RKO (cell line): ENCODE measurements around the gene PSMC4.

Experiments
- DNase-seq: peaks from one replicate; pipeline ENCODE4 v3.0.0-alpha.2; 2016; ENCODE audit warnings: low spot score

Gene PSMC4

DNA sequence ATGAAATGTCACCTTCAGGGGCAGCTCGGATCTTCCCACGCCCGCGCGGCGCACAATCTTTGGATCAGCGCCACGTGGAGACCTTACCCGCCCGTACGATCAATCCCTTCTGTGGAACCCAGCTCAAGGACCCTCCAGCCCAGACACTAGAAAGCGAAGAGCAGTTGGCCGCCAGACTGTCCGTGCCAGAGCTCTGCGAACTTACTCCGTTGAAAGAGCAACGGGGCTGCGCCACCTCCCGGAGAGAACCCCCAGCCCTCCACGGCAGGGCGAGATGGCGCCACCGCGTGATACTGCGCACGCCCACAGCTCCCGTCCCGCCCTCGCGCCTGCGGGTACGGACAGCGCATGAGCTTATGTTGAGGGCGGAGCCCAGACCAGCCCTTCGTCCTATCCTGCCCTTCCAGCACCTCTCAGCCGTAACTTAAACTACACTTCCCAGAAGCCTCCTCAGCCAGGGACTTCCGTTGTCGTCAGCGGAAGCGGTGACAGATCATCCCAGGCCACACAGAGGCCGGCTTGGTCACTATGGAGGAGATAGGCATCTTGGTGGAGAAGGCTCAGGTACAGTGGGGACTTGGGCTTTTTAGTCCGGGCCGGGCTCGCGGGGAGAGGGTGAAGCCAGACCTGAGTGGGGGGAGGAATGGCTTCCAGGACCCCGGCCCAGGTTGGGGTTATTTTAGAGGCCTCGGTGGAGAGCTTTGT, at the start of gene PSMC4:
TSS of gene PSMC4 (plus strand) at position 491 of the 705 bp plus-strand sequence. CDS start at position 529, 38 bp downstream.
- peak; percentile 99 for DNase-seq

DNA sequence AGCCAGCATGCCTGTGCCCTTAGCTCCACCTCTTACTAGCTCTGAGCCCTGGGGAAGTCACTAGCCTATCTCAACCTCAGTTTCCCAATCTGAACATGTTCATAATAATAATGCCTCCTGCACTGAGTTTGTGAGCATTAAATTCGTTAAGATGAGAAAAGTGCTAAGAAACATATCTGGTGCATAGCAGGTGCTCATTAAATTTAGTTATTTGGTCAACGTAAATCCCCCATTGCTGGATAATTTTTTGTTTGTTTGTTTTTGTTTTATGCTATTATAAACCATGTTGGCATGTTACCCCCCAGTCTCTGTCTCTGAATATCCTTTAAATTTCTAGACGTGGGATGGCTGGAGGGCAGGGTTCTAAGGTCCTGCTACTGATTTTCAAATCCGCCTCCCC, 47.1 kb upstream of the PSMC4 start:
- DNase-seq: no peak

- no peak for DNase-seq
Measured at GRCh38 chr19:39924389-39924788, 46.6 kb upstream of the PSMC4 start.

DNA sequence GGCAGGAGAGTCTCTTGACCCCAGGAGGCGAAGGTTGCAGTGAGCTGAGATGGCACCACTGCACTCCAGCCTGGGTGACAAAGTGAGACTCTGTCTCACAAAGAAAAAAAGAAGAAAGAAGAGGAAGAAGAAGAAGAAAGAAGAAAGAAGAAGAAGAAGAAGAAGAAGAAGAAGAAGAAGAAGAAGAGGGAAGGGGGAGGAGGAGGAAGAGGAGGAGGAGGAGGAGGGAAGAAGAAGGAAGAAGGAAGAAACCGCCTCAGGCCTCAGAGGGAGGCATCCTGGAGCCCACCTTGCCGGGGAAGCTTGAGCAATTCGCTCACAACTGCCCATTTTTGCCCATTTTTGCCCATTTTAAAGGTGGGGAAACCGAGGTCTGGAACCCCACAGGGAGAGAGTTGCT, 46.0 kb upstream of the PSMC4 start:
- no peak for DNase-seq

DNA sequence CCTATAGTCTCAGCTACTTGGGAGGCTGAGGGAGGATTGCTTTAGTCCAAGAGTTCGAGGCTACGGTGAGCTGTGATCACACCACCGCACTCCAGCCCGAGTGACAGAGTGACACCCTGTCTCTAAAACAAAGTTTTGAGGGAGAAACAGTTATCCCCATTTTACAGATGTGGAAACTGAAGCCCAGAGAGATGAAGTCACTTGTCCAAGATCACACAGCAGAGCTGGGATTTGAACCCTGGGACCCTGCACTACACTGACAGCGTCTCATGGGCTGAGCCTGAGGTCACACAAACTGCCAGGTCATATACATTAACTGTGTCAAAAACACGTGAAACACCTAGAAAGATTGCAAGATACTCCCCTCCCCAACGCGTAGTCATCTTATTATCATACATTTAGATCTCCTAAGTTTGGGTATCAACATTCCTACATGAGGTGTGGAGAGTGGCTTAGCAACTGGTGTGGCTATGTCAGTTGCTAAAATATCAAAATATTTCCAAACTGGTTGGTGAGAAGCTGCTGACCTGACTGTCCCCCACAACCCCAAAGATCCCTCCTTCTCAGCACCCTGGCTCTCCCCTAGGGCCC, 44.7 kb upstream of the PSMC4 start:
- no peak for DNase-seq

DNA sequence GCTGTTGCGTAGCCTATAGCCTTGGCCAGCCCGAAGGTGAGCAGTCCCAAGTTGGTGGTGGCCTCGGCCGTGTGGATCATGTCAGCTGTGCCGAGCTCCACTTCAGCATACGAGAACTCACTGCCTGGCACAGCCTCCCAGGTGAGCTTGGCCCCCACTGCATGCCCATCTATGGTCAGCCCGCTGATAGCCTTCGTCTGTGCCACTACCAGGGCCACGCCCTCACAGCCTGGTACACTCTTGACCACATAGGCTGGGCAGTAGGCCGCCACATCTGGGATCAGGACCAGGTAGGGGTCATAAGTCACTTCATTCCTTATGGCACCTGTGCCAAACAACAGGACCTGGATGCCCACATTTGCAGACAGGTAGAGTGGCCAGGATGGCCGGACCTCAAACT, 43.9 kb upstream of the PSMC4 start:
- no peak for DNase-seq

DNA sequence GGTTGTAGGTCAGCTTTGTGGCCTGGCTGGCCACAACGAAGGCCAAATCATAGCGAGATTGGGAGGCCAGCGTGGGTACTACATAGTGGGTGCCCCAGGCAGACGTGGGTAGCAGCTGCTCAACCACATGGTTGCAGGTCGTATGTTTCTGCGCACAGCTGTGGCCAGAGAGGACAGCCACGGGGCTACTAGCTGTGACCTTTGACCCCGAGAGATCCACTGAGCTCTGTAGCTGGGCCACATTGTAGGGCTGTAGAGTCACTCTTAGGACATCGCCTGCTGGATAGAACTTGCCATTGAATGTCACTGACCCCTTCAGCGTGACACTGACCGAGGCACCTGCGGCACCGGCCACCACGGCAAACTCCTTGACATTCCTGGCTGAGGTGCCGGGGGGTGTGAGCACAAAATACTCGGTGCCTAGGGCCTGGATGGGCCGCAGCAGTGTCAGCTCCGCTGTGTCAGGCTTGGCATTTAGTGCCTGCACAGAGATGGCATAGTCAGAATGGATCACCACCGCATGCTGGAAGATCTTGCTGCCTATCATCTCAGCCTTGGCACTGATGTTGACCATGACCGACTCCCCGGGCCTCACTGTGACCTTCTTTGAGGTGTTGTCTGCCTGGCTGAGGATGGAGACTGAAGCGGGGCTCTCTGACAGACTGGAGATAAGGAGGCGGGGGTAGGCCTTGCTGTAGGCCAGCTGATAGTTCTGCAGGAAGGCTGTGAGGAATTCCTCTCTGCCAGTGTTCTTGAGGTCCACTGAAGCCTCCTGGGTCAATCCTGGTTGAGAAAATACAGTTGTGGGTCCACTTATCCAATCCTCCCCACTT, 43.2 kb upstream of the PSMC4 start:
- no peak for DNase-seq

DNA sequence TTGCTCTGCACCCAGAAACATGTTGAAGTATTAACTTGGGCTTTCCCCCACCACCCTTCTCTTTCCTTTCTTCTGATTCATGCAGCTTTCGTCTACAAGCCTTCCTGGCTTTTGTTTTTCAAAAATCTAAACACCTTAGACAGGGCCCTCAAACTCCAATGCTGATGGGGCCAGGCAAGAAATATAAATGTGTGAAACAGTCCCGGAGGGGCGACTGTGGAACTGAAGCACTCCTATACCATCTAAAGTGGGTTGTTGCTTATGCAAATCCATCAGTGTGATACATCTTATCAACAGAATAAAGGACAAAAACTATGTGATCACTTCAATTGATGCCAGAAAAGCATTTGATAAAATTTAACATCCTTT, 42.6 kb upstream of the PSMC4 start:
- no peak for DNase-seq

GRCh38 chr19:39929750-39930149, 41.2 kb upstream of the PSMC4 start:
- DNase-seq: no peak

GRCh38 chr19:39934584-39935363, 36.2 kb upstream of the PSMC4 start, which contains the start of gene FCGBP:
Gene FCGBP (minus strand): TSS chr19:39934634.
- no peak for DNase-seq

- DNase-seq: no peak
Measured at GRCh38 chr19:39935364-39935661, 35.7 kb upstream of the PSMC4 start.

GRCh38 chr19:39936020-39936419, 34.9 kb upstream of the PSMC4 start:
- DNase-seq: no peak

DNA sequence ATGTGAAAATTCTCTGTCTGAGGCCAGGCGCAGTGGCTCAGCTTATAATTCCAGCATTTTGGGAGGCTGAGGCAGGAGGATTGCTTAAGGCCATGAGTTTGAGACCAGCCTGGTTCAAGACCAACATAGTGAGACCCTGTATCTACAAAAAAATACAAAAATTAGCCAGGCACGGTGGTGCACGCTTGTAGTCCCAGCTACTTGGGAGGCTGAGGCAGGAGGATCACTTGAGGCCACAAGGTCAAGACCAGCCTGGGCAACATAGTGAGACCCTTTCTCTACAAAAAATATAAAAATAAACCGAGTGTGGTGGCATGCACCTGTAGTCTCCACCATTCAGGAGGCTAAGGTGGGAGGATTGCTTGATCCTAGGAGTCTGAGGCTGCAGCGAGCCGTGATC, 34.3 kb upstream of the PSMC4 start:
- no peak for DNase-seq

GRCh38 chr19:39937094-39937720, 33.8 kb upstream of the PSMC4 start:
- DNase-seq: no peak

GRCh38 chr19:39937787-39938186, 33.2 kb upstream of the PSMC4 start:
- DNase-seq: no peak

DNA sequence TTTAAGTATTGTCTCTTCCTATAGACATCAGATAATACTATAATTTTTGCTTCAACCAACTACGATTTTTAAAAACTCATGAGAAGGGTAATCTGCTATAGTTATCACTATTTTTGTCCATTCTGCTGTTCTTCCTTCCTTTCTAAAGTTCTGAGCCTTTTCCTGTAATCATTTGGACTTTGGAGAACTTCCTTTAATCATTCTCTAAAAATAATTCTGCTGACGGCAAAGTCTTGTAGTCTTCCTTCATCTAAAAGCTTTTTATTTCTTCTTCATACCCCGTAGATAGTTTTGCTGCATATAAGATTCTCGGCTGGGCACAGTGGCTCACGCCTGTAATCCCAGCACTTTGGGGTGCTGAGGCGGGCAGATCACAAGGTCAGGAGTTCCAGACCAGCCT, 31.4 kb upstream of the PSMC4 start:
- DNase-seq: no peak

- DNase-seq: no peak
Measured at GRCh38 chr19:39940221-39940833, 30.6 kb upstream of the PSMC4 start.

DNA sequence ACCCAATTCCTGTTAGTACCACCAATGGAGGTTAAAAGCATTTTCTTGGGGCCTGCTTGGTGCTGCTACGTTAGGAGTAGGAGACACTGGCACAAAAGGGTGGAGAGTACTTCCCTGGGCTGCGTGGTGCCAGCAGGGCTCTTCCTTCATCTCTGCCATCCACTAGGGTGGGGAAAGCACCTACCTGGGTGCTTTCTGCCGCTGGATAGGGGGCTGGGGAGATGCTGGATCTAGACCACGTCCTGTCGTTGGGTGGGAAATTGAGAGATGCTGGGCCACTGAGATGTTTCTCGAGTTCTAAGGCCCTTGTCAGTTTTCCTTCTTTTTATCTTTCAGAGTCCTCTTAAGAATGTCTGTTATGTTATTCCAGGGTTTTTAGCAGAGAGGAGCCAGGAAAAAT, 29.8 kb upstream of the PSMC4 start:
- no peak for DNase-seq

GRCh38 chr19:39941615-39942365, 29.2 kb upstream of the PSMC4 start:
- no peak for DNase-seq

DNA sequence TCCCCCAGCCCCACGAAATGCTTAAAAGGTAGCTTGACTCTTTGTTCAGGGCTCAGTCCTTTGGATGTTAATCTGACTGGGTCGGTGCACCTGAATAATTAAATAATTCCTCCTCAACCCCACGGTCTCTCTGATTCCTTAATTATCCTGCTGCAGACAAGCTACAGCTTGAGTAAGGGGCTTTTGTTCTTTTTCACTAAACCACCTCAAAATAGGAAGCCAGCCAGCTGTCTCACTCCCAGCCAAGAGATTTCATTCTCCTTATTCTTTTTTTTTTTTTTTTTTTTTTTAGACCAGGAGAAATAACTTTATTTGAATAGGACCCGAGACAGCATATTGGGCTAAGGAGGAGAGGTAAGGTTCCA, 28.6 kb upstream of the PSMC4 start:
- no peak for DNase-seq

- no peak for DNase-seq
Measured at GRCh38 chr19:39943586-39943985, 27.4 kb upstream of the PSMC4 start.
